SK-N-SH treated with all-trans-retinoic acid at 6 μM for 48 hours (cell line): ENCODE data around the gene SPDYE1.

Experiments used
- ESRRG ChIP-seq: fragments of 250-450 bp; sonication (Bioruptor Pico); IDR thresholded peaks from 2 replicates; pipeline ENCODE4 v1.6.1; 2021; ENCODE audit warnings: mild to moderate bottlenecking
- RARB ChIP-seq: fragments of 250-450 bp; sonication (Bioruptor Pico); IDR thresholded peaks from 2 replicates; pipeline ENCODE4 v1.8.0; 2021; ENCODE audit warnings: mild to moderate bottlenecking, moderate library complexity
- ZFP30 ChIP-seq: fragments of 450-650 bp; formaldehyde crosslinking; IDR thresholded peaks from 2 replicates; pipeline ENCODE4 v1.5.0; 2022; ENCODE audit warnings: mild to moderate bottlenecking, moderate library complexity
- ZNF70 ChIP-seq: fragments of 450-650 bp; formaldehyde crosslinking; IDR thresholded peaks from 2 replicates; pipeline ENCODE4 v1.5.0; 2020; ENCODE audit warnings: mild to moderate bottlenecking, moderate library complexity
- TF ChIP-seq, protein P1 (sequence below): fragments of 250-450 bp; sonication (Bioruptor Pico); IDR thresholded peaks from 2 replicates; pipeline ENCODE4 v1.8.0; 2020; ENCODE audit warnings: mild to moderate bottlenecking, moderate library complexity, borderline replicate concordance

DNA sequence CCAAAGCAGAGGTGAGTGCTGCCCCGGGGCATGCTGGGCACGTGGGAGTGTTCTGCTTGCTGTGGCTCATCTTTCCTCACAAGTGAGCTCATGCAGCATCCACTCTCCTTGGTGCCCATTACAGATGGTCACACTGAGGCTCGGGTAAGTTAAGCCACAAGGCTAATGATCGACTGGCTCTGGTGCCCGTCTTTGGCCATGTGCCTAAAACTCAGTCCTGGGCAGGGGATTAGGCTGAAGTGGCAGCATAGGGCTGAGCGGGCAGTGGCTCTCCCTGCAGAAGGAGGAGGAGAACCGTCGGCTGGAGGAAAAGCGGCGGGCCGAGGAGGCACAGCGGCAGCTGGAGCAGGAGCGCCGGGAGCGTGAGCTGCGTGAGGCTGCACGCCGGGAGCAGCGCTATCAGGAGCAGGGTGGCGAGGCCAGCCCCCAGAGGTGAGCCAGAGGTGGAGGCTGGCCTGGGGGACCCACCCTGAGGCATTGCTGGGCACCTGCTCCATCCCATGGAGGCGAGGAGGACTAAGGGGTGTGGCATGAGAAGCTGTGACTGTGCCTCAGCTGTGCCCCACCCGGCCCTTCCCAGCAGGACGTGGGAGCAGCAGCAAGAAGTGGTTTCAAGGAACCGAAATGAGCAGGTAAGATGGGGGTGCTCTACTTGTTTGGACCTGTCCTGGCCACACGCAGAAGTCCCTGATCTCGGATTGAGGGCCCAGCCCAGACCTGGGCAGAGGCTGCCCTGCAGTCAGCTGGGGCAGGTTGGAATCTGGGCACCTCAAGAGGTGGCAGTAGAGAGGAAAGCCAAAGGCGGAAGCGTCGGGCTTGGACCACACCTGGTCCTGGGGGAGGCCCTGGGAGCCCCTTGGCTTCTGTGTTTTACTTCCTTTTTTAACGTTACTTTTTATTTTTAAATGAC is 60.4 kb downstream of the SPDYE1 start:
- TF ChIP-seq, protein P1, sequence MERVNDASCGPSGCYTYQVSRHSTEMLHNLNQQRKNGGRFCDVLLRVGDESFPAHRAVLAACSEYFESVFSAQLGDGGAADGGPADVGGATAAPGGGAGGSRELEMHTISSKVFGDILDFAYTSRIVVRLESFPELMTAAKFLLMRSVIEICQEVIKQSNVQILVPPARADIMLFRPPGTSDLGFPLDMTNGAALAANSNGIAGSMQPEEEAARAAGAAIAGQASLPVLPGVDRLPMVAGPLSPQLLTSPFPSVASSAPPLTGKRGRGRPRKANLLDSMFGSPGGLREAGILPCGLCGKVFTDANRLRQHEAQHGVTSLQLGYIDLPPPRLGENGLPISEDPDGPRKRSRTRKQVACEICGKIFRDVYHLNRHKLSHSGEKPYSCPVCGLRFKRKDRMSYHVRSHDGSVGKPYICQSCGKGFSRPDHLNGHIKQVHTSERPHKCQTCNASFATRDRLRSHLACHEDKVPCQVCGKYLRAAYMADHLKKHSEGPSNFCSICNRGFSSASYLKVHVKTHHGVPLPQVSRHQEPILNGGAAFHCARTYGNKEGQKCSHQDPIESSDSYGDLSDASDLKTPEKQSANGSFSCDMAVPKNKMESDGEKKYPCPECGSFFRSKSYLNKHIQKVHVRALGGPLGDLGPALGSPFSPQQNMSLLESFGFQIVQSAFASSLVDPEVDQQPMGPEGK (CRISPR knock-in tag) = no peak
- TF ChIP-seq ZNF70 (CRISPR knock-in tag) (no peak), RARB (CRISPR knock-in tag) (no peak), ZFP30 (no peak), ESRRG (CRISPR knock-in tag) (no peak)
